SU-DHL-6 (cell line): ENCODE data around the gene SLC22A23.

Experiments
- H2AFZ ChIP-seq: fragments of 200-600 bp; sonication (generic); 2 replicates; pipeline ENCODE4 v1.6.1; 2014; ENCODE audit warnings: low read depth, mild to moderate bottlenecking, moderate library complexity, mixed read lengths, antibody characterized with exemption, low read length; ENCODE audit not compliant: severe bottlenecking
- H3F3A ChIP-seq: fragments of 200-600 bp; shearing (Covaris generic); 2 replicates; pipeline ENCODE4 v1.6.0; 2016; ENCODE audit warnings: antibody characterized with exemption, mild to moderate bottlenecking; ENCODE audit not compliant: insufficient read depth
- H3K27ac ChIP-seq: fragments of 200-600 bp; sonication (generic); 2 replicates; pipeline ENCODE4 v1.5.1; 2016; ENCODE audit warnings: low read depth, mild to moderate bottlenecking, low read length, moderate library complexity, mixed read lengths
- H3K27me3 ChIP-seq: fragments of 200-600 bp; sonication (generic), shearing (Covaris generic); 2 replicates; pipeline ENCODE4 v1.6.0; 2014; ENCODE audit warnings: mild to moderate bottlenecking, low read length
- H3K36me3 ChIP-seq: fragments of 200-600 bp; sonication (generic); 2 replicates; pipeline ENCODE4 v1.6.1; 2014; ENCODE audit warnings: mild to moderate bottlenecking, low read length, mixed read lengths
- H3K4me2 ChIP-seq: fragments of 300-600, 200-600 bp; shearing (Covaris generic), sonication (generic); 2 replicates; pipeline ENCODE4 v1.6.0; 2014; ENCODE audit warnings: low read length, low read depth, mild to moderate bottlenecking; ENCODE audit not compliant: poor library complexity, severe bottlenecking
- H3K4me3 ChIP-seq: fragments of 200-600 bp; sonication (generic); 2 replicates; pipeline ENCODE4 v1.5.1; 2014; ENCODE audit warnings: antibody characterized with exemption, low read length, mild to moderate bottlenecking, mixed read lengths; ENCODE audit not compliant: insufficient read depth, poor library complexity, severe bottlenecking
- H3K79me2 ChIP-seq: fragments of 200-600 bp; sonication (generic); 2 replicates; pipeline ENCODE4 v1.6.1; 2014; ENCODE audit warnings: mild to moderate bottlenecking, low read length, moderate library complexity; ENCODE audit not compliant: insufficient read depth
- H3K9ac ChIP-seq: fragments of 200-600 bp; sonication (generic); 2 replicates; pipeline ENCODE4 v1.7.0; 2014; ENCODE audit warnings: mild to moderate bottlenecking, low read length
- H3K9me2 ChIP-seq: fragments of 200-600 bp; sonication (generic); replicated peaks from 2 replicates; pipeline ENCODE4 v1.6.1; 2014; ENCODE audit warnings: low read length; ENCODE audit not compliant: insufficient read depth
- H3K9me3 ChIP-seq: fragments of 200-600 bp; sonication (generic); 2 replicates; pipeline ENCODE4 v1.6.1; 2014; ENCODE audit warnings: low read length, mixed read lengths; ENCODE audit not compliant: insufficient read depth
- H4K20me1 ChIP-seq: fragments of 200-600 bp; sonication (generic); 2 replicates; pipeline ENCODE4 v1.6.1; 2014; ENCODE audit warnings: low read depth, mild to moderate bottlenecking, antibody characterized with exemption, low read length, moderate library complexity, mixed read lengths
- EZH2phosphoT487 ChIP-seq: fragments of 200-600 bp; sonication (generic), shearing (Covaris generic); conservative IDR thresholded peaks from 2 replicates; pipeline ENCODE4 v1.6.1; 2018; ENCODE audit warnings: mild to moderate bottlenecking, antibody characterized with exemption, low read length, moderate library complexity, mixed read lengths
- TF ChIP-seq, protein P1 (sequence below): fragments of 200-600 bp; sonication (generic); IDR thresholded peaks from one replicate; pipeline ENCODE4 v1.5.1; 2017; ENCODE audit warnings: antibody characterized with exemption, mild to moderate bottlenecking, low read length, moderate library complexity; ENCODE audit not compliant: insufficient read depth, poor library complexity, severe bottlenecking

SLC22A23 gene

DNA sequence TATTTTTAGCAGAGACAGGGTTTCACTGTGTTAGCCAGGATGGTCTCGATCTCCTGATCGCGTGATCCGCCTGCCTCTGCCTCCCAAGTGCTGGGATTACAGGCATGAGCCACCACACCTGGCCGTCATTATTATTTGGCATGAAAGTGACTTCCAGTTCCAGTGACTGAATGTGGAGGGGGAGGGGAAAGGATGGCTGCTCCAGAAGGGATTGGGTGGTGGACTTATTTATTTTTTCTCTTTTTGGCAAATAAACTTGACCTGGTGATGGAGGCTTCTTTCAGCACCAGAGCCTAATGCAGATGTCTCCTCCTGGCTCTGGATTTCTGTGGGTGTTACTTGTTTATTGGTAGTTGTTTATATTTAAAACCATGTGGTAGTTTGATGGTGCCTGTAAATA, 16.9 kb upstream of the SLC22A23 start:
- Histone ChIP-seq H3K36me3 (no peaks in the 10 kb centered on the region), H4K20me1 (no peaks in the 10 kb centered on the region), H3K4me3 (no peak overlapping the region), H3K9me3 (no peaks in the 10 kb centered on the region), H3K27ac (no peak overlapping the region), H3K4me2 (no peak overlapping the region), H3F3A (no peaks in the 10 kb centered on the region), H3K79me2 (no peaks in the 10 kb centered on the region), H3K9ac (no peak overlapping the region), H2AFZ (no peak overlapping the region), H3K27me3 (no peaks in the 10 kb centered on the region), H3K9me2 (no peaks in the 10 kb centered on the region)
- TF ChIP-seq, protein P1, sequence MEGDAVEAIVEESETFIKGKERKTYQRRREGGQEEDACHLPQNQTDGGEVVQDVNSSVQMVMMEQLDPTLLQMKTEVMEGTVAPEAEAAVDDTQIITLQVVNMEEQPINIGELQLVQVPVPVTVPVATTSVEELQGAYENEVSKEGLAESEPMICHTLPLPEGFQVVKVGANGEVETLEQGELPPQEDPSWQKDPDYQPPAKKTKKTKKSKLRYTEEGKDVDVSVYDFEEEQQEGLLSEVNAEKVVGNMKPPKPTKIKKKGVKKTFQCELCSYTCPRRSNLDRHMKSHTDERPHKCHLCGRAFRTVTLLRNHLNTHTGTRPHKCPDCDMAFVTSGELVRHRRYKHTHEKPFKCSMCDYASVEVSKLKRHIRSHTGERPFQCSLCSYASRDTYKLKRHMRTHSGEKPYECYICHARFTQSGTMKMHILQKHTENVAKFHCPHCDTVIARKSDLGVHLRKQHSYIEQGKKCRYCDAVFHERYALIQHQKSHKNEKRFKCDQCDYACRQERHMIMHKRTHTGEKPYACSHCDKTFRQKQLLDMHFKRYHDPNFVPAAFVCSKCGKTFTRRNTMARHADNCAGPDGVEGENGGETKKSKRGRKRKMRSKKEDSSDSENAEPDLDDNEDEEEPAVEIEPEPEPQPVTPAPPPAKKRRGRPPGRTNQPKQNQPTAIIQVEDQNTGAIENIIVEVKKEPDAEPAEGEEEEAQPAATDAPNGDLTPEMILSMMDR, result no peak
- no peak for TF ChIP-seq EZH2phosphoT487

DNA sequence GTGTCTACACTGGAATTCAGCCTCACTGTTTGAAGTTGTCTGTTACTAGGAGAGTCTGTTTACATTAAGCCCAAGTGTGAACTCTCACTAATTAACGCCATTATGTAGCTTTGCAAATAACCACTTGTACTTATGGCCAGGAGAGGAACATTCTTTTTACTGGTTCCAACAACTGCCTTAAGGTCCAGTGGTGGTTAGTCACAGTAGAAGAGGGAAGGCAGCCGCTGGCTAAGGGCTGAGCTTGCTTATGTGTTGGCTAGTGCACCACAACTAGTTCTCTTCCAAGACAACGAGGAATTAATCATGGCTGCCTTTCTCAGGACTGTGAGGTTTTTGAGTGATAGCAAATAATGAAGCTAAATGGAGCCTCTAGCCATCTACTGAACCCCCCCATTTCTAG, 14.9 kb upstream of the SLC22A23 start:
- TF ChIP-seq EZH2phosphoT487, result no peak
- TF ChIP-seq, protein P1, result no peak
- H3K27me3 ChIP-seq, result no peaks in the 10 kb centered on the region
- H3K27ac ChIP-seq, result no peak overlapping the region
- no peaks in the 10 kb centered on the region for H3K79me2 ChIP-seq
- no peak overlapping the region for H3K4me3 ChIP-seq
- H2AFZ ChIP-seq, result no peak overlapping the region
- H3K4me2 ChIP-seq, result no peak overlapping the region
- no peaks in the 10 kb centered on the region for H3K9me3 ChIP-seq
- H3F3A ChIP-seq, result no peaks in the 10 kb centered on the region
- no peaks in the 10 kb centered on the region for H3K9me2 ChIP-seq
- H3K36me3 ChIP-seq, result no peaks in the 10 kb centered on the region
- H3K9ac ChIP-seq, result no peak overlapping the region
- H4K20me1 ChIP-seq, result no peaks in the 10 kb centered on the region

GRCh38 chr6:3471286-3471685, 14.4 kb upstream of the SLC22A23 start:
- Histone ChIP-seq H3K27ac (no peak overlapping the region), H3K9me2 (no peaks in the 10 kb centered on the region), H3K27me3 (0 out of 2 replicates have a peak, but pooled peaks cover 3% of the 10 kb centered on the region), H3K4me2 (no peak overlapping the region), H3K36me3 (no peaks in the 10 kb centered on the region), H2AFZ (no peak overlapping the region), H3K9me3 (no peaks in the 10 kb centered on the region), H3K9ac (no peak overlapping the region), H3K4me3 (no peak overlapping the region), H3F3A (no peaks in the 10 kb centered on the region), H3K79me2 (no peaks in the 10 kb centered on the region), H4K20me1 (no peaks in the 10 kb centered on the region)
- TF ChIP-seq, protein P1, result no peak
- TF ChIP-seq EZH2phosphoT487, result no peak
